Measurements from ENCODE around the gene HPCAL1.

The HPCAL1 gene

GRCh38 chr2:10269291-10269690 lies 33.4 kb upstream of the HPCAL1 start:
- no peak for DNase-seq (ENCODE audit: low read depth in 2 of 3, low spot score in 1 of 3)

- DNase-seq (ENCODE audit: low read depth in 2 of 3, low spot score in 1 of 3), result no peak
Observed at GRCh38 chr2:10269711-10270610, 32.7 kb upstream of the HPCAL1 start.

GRCh38 chr2:10271509-10271908 lies 31.2 kb upstream of the HPCAL1 start:
- no peak for DNase-seq (ENCODE audit: low read depth in 2 of 3, low spot score in 1 of 3)

GRCh38 chr2:10271946-10272345 lies 30.8 kb upstream of the HPCAL1 start:
- DNase-seq (ENCODE audit: low read depth in 2 of 3, low spot score in 1 of 3), result no peak

GRCh38 chr2:10272464-10272863 lies 30.2 kb upstream of the HPCAL1 start:
- no peak for DNase-seq (ENCODE audit: low read depth in 2 of 3, low spot score in 1 of 3)

- no peak for DNase-seq (ENCODE audit: low read depth in 2 of 3, low spot score in 1 of 3)
Observed at GRCh38 chr2:10273215-10274175, 29.2 kb upstream of the HPCAL1 start.

GRCh38 chr2:10274376-10274775 lies 28.3 kb upstream of the HPCAL1 start:
- no peak for DNase-seq (ENCODE audit: low read depth in 2 of 3, low spot score in 1 of 3)

GRCh38 chr2:10274983-10275802 lies 27.5 kb upstream of the HPCAL1 start:
- DNase-seq (ENCODE audit: low read depth in 2 of 3, low spot score in 1 of 3), result no peak

- DNase-seq (ENCODE audit: low read depth in 2 of 3, low spot score in 1 of 3), result no peak
Observed at GRCh38 chr2:10276481-10277292, 26.0 kb upstream of the HPCAL1 start.

- no peak for DNase-seq (ENCODE audit: low read depth in 2 of 3, low spot score in 1 of 3)
Observed at GRCh38 chr2:10277293-10278028, 25.2 kb upstream of the HPCAL1 start.

- peak in 2 of 3 donors; percentile 17 to 20 for DNase-seq (ENCODE audit: low read depth in 2 of 3, low spot score in 1 of 3)
Observed at GRCh38 chr2:10278029-10278762, 24.5 kb upstream of the HPCAL1 start.

- no peak for DNase-seq (ENCODE audit: low read depth in 2 of 3, low spot score in 1 of 3)
Observed at GRCh38 chr2:10278763-10279471, 23.8 kb upstream of the HPCAL1 start.

- DNase-seq (ENCODE audit: low read depth in 2 of 3, low spot score in 1 of 3), result no peak
Observed at GRCh38 chr2:10279472-10279870, 23.2 kb upstream of the HPCAL1 start.

GRCh38 chr2:10279946-10280463 lies 22.7 kb upstream of the HPCAL1 start:
- no peak for DNase-seq (ENCODE audit: low read depth in 2 of 3, low spot score in 1 of 3)

GRCh38 chr2:10281891-10282290 lies 20.8 kb upstream of the HPCAL1 start:
- DNase-seq (ENCODE audit: low read depth in 2 of 3, low spot score in 1 of 3), result no peak

GRCh38 chr2:10282611-10283105 lies 20.0 kb upstream of the HPCAL1 start:
- DNase-seq (ENCODE audit: low read depth in 2 of 3, low spot score in 1 of 3), result no peak
